RWPE2 (cell line): ENCODE data around the gene DDIT4.
"Not testable (repeated sequence)": the region's sequence is repeated elsewhere in the genome, so short reads cannot be mapped to it uniquely, and the experiment has no call there.

ENCODE experiments used
- ATAC-seq: fragments of 200-7000 bp; cut with Tn5 transposase; 3 replicates; pipeline ENCODE4 v1.9.1; 2021; ENCODE audit warnings: low read depth
- DNase-seq: peaks from one replicate; pipeline ENCODE4 v3.0.0-alpha.2; 2020; ENCODE audit warnings: low spot score
- H3K27ac ChIP-seq: fragments of 450-650 bp; 2 replicates; pipeline ENCODE4 v1.5.1; 2017; ENCODE audit warnings: mild to moderate bottlenecking; ENCODE audit not compliant: poor library complexity, severe bottlenecking
- H3K27me3 ChIP-seq: fragments of 250-450 bp; sonication (Bioruptor Pico); 2 replicates; pipeline ENCODE4 v1.5.1; 2021; ENCODE audit warnings: mild to moderate bottlenecking, moderate library complexity; ENCODE audit not compliant: insufficient read depth, poor library complexity, severe bottlenecking
- H3K36me3 ChIP-seq: fragments of 250-450 bp; sonication (Bioruptor Pico); 2 replicates; pipeline ENCODE4 v1.5.1; 2020; ENCODE audit warnings: low read depth, mild to moderate bottlenecking, moderate library complexity
- H3K4me1 ChIP-seq: fragments of 250-450 bp; sonication (Bioruptor Pico); 2 replicates; pipeline ENCODE4 v1.5.1; 2021; ENCODE audit warnings: mild to moderate bottlenecking, moderate library complexity; ENCODE audit not compliant: insufficient read depth, poor library complexity, severe bottlenecking
- H3K4me3 ChIP-seq: fragments of 250-450 bp; sonication (Bioruptor Pico); 2 replicates; pipeline ENCODE4 v1.5.1; 2021; ENCODE audit warnings: mild to moderate bottlenecking, moderate library complexity; ENCODE audit not compliant: severe bottlenecking
- H3K9me3 ChIP-seq: fragments of 250-450 bp; sonication (Bioruptor Pico); 2 replicates; pipeline ENCODE4 v1.5.1; 2021; ENCODE audit warnings: mild to moderate bottlenecking, moderate library complexity; ENCODE audit not compliant: severe bottlenecking
- CTCF ChIP-seq: fragments of 450-650 bp; IDR thresholded peaks from one replicate; pipeline ENCODE4 v1.5.1; 2017; ENCODE audit warnings: mild to moderate bottlenecking, moderate library complexity; ENCODE audit not compliant: poor library complexity, severe bottlenecking

Gene DDIT4

GRCh38 chr10:72273410-72274212 lies at the start of gene DDIT4:
Gene DDIT4 (plus strand): TSS chr10:72273924. CDS start chr10:72274217, 293 bp downstream.
- H3K36me3 ChIP-seq = peaks cover 32% of the 10 kb centered on the region
- H3K4me3 ChIP-seq = peak within 1 kb of the TSS; percentile 80
- DNase-seq (peak; percentile 99), ATAC-seq (peak; percentile 47)
- H3K27ac ChIP-seq = peak within 1 kb of the TSS; percentile 99
- TF ChIP-seq CTCF = no peak
- H3K9me3 ChIP-seq = no peaks in the 10 kb centered on the region
- peaks cover 23% of the 10 kb centered on the region for H3K4me1 ChIP-seq
- no peaks in the 10 kb centered on the region for H3K27me3 ChIP-seq

- not testable (repeated sequence) for DNase-seq, H3K4me1 ChIP-seq, H3K27me3 ChIP-seq, H3K9me3 ChIP-seq, H3K4me3 ChIP-seq, ATAC-seq
- H3K36me3 ChIP-seq = peaks cover 64% of the 10 kb centered on the region
- H3K27ac ChIP-seq = peak overlapping the region; percentile 44
Measured at GRCh38 chr10:72224191-72224590, 49.5 kb upstream of the DDIT4 start.

GRCh38 chr10:72226418-72227027 lies 47.2 kb upstream of the DDIT4 start:
- no peak for DNase-seq
- Histone ChIP-seq H3K4me1 (peaks cover 3% of the 10 kb centered on the region), H3K9me3 (no peaks in the 10 kb centered on the region), H3K27ac (peak overlapping the region; percentile 10), H3K4me3 (no peak overlapping the region), H3K36me3 (peaks cover 68% of the 10 kb centered on the region), H3K27me3 (no peaks in the 10 kb centered on the region)
- ATAC-seq = no peak
- TF ChIP-seq CTCF = no peak

- no peak for ATAC-seq
- Histone ChIP-seq H3K9me3 (no peaks in the 10 kb centered on the region), H3K27me3 (no peaks in the 10 kb centered on the region), H3K4me1 (peaks cover 3% of the 10 kb centered on the region), H3K4me3 (no peak overlapping the region), H3K27ac (no peak overlapping the region), H3K36me3 (peaks cover 76% of the 10 kb centered on the region)
- TF ChIP-seq CTCF = no peak
- no peak for DNase-seq
Measured at GRCh38 chr10:72227826-72228225, 45.9 kb upstream of the DDIT4 start.

- no peak overlapping the region for H3K27ac ChIP-seq
- DNase-seq (no peak), ATAC-seq (no peak)
- no peaks in the 10 kb centered on the region for H3K9me3 ChIP-seq
- no peak for TF ChIP-seq CTCF
- H3K4me3 ChIP-seq = no peak overlapping the region
- peaks cover 78% of the 10 kb centered on the region for H3K36me3 ChIP-seq
- no peaks in the 10 kb centered on the region for H3K27me3 ChIP-seq
- H3K4me1 ChIP-seq = peaks cover 3% of the 10 kb centered on the region
Measured at GRCh38 chr10:72228318-72228751, 45.4 kb upstream of the DDIT4 start.
